ENCODE data around the gene TTYH2. TPM values are rescaled to one million over a fixed set of nuclear protein-coding genes. Genes with fewer than 3 reads are reported as not detected.
"Not testable (repeated sequence)": the region's sequence is repeated elsewhere in the genome, so short reads cannot be mapped to it uniquely, and the experiment has no call there.

The TTYH2 gene
- total RNA-seq, 2 donors from 2014 or later, result 18.2 to 26.0 TPM

- peaks cover 11% of the 10 kb centered on the region for H3K36me3 ChIP-seq
Measured at GRCh38 chr17:74262601-74263000, 49.2 kb downstream of the TTYH2 start.

GRCh38 chr17:74267054-74267453 lies 53.7 kb downstream of the TTYH2 start:
- H3K9me3 ChIP-seq; H3K4me3 ChIP-seq; H3K4me1 ChIP-seq; H3K36me3 ChIP-seq; H3K27me3 ChIP-seq; DNase-seq (ENCODE audit: low spot score); H3K27ac ChIP-seq: not testable (repeated sequence)

More at GRCh38 chr17:74262601-74263000, 49.2 kb downstream of the TTYH2 start:
- no peak overlapping the region for H3K27ac ChIP-seq
- H3K27me3 ChIP-seq, result no peaks in the 10 kb centered on the region
- H3K4me3 ChIP-seq, result no peak overlapping the region
- no peak for TF ChIP-seq CTCF (IDR thresholded peaks at IDR 0.05)
- DNase-seq (ENCODE audit: low spot score), result no peak
- no peaks in the 10 kb centered on the region for H3K4me1 ChIP-seq
- no peaks in the 10 kb centered on the region for H3K9me3 ChIP-seq

- no peak overlapping the region for H3K27ac ChIP-seq
- H3K4me1 ChIP-seq, result peaks cover 0 to 10% of the 10 kb centered on the region in 2 donors
- no peaks in the 10 kb centered on the region for H3K36me3 ChIP-seq
- DNase-seq (ENCODE audit: low spot score), result no peak
- H3K27me3 ChIP-seq, result no peaks in the 10 kb centered on the region
- H3K4me3 ChIP-seq, result no peak overlapping the region
- no peaks in the 10 kb centered on the region for H3K9me3 ChIP-seq
- no peak for TF ChIP-seq CTCF (IDR thresholded peaks at IDR 0.05)
Measured at GRCh38 chr17:74267579-74267978, 54.2 kb downstream of the TTYH2 start.

GRCh38 chr17:74267987-74268499 lies 54.7 kb downstream of the TTYH2 start:
- Histone ChIP-seq H3K36me3 (no peaks in the 10 kb centered on the region), H3K27ac (no peak overlapping the region), H3K27me3 (no peaks in the 10 kb centered on the region), H3K4me3 (no peak overlapping the region), H3K4me1 (peaks cover 0 to 15% of the 10 kb centered on the region in 2 donors), H3K9me3 (no peaks in the 10 kb centered on the region)
- DNase-seq (ENCODE audit: low spot score), result no peak
- no peak for TF ChIP-seq CTCF (IDR thresholded peaks at IDR 0.05)

- Histone ChIP-seq H3K9me3 (no peaks in the 10 kb centered on the region), H3K27me3 (no peaks in the 10 kb centered on the region), H3K36me3 (no peaks in the 10 kb centered on the region), H3K4me3 (no peak overlapping the region), H3K27ac (no peak overlapping the region), H3K4me1 (peaks cover 0 to 17% of the 10 kb centered on the region in 2 donors)
- no peak for TF ChIP-seq CTCF (IDR thresholded peaks at IDR 0.05)
- no peak for DNase-seq (ENCODE audit: low spot score)
Measured at GRCh38 chr17:74268558-74268957, 55.2 kb downstream of the TTYH2 start.

- Histone ChIP-seq H3K27me3 (no peaks in the 10 kb centered on the region), H3K9me3 (no peaks in the 10 kb centered on the region)
Measured at GRCh38 chr17:74270333-74270732, 57.0 kb downstream of the TTYH2 start.

More at GRCh38 chr17:74270333-74270732, 57.0 kb downstream of the TTYH2 start:
- Histone ChIP-seq H3K27ac (no peak overlapping the region), H3K36me3 (no peaks in the 10 kb centered on the region), H3K4me1 (peaks cover 0 to 33% of the 10 kb centered on the region in 2 donors), H3K4me3 (no peak overlapping the region)
- DNase-seq (ENCODE audit: low spot score), result no peak
- TF ChIP-seq CTCF (IDR thresholded peaks at IDR 0.05), result no peak

All from right atrium auricular region (tissue), 2 donors.